ENCODE measurements around the gene KCNN3.

DNA sequence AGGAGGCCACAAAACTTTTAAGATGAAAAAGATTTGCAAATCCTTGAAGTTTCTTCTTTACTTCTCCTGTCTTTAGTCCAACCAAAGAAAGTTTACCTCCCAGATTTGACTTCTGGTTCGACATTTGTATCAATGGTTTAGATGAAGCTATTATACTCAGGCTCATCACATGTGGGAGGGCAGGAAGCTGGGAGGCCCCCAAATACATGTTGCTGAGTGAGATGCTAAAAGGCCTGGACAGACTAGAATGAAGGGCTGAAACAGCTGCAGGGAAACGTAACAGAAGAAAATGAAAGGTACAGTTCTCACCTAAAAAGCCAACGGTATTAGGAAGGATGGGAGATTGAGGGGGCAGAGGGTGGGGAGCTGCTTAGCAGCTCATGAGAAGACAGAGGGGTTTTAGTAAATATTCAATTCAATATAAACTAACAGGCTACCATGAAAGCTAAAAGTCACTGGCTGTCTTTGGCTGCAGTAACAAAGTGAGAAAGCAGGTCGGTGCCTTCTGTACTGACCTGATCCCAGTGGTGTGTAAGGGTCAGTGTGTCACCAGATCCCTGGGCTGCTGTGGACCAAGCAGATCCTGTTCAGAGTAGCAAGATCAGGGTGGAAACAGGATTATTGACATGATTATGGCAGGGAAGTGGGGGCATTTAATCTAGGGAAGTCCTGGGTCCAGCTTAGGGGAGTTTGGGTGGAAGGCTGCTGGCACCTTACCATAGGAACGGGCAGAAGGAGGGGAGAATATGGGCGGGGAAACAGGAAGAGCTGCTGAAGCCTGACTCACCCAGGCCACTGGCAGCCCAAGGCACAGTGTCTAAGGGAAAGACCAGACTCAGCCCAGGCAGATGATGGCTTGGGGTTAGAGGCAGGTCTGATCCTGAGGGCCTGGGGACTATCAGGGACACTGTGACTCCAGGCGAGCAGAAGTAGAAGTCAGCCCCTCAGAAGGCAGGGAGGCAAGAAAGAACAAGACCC is 60.4 kb downstream of the KCNN3 start:
- TF ChIP-seq TBP (CRISPR knock-in tag; IDR thresholded peaks at IDR 0.05) = no peak
- no peak for TF ChIP-seq MAFK (conservative IDR thresholded peaks at IDR 0.05 in 1 of 2, IDR thresholded peaks at IDR 0.05 in 1 of 2; ENCODE audit: low read length in 2 of 2)
- TF ChIP-seq JUN (CRISPR knock-in tag; IDR thresholded peaks at IDR 0.05) = no peak
- TF ChIP-seq, protein P1, sequence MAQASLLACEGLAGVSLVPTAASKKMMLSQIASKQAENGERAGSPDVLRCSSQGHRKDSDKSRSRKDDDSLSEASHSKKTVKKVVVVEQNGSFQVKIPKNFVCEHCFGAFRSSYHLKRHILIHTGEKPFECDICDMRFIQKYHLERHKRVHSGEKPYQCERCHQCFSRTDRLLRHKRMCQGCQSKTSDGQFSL (CRISPR knock-in tag; IDR thresholded peaks at IDR 0.05) = no peak
- no peak for TF ChIP-seq POLR2AphosphoS5 (IDR thresholded peaks at IDR 0.05; ENCODE audit: low read depth, low read length)
- TF ChIP-seq FOSL1 (CRISPR knock-in tag; IDR thresholded peaks at IDR 0.05; ENCODE audit: borderline replicate concordance) = no peak
- TF ChIP-seq ZNF263 (CRISPR knock-in tag; IDR thresholded peaks at IDR 0.05) = no peak
- TF ChIP-seq SP2 (CRISPR knock-in tag; IDR thresholded peaks at IDR 0.05) = no peak
- TF ChIP-seq BHLHE40 (IDR thresholded peaks at IDR 0.05; ENCODE audit: low read length) = no peak
- no peak for TF ChIP-seq RBM22 (optimal IDR thresholded peaks at IDR 0.05; ENCODE audit: low read length)

Data from HepG2 (cell line).